Rectal smooth muscle tissue (tissue), 1 donor: ENCODE results near the gene IL9.

Experiments
- H3K27ac ChIP-seq: one replicate; pipeline ENCODE4 v1.7.0; 2013; ENCODE audit warnings: low read depth, low read length, inconsistent platforms
- H3K27me3 ChIP-seq: one replicate; pipeline ENCODE4 v1.7.0; 2013; ENCODE audit warnings: low read length; ENCODE audit not compliant: control insufficient read depth, insufficient read depth
- H3K36me3 ChIP-seq: one replicate; pipeline ENCODE4 v1.7.0; 2013; ENCODE audit warnings: low read length; ENCODE audit not compliant: control insufficient read depth, insufficient read depth
- H3K4me1 ChIP-seq: one replicate; pipeline ENCODE4 v1.7.0; 2013; ENCODE audit warnings: low read length; ENCODE audit not compliant: control insufficient read depth, insufficient read depth
- H3K4me3 ChIP-seq: one replicate; pipeline ENCODE4 v1.7.0; 2013; ENCODE audit warnings: low read length
- H3K9ac ChIP-seq: one replicate; pipeline ENCODE4 v1.7.0; 2013; ENCODE audit warnings: low read length

IL9 gene

GRCh38 chr5:135915466-135916001 lies 19.9 kb upstream of the IL9 start:
- Histone ChIP-seq H3K36me3 (no peaks in the 10 kb centered on the region), H3K27me3 (no peaks in the 10 kb centered on the region), H3K4me3 (no peak overlapping the region), H3K9ac (no peak overlapping the region), H3K4me1 (no peaks in the 10 kb centered on the region), H3K27ac (no peak overlapping the region)

GRCh38 chr5:135913713-135914626 lies 18.3 kb upstream of the IL9 start:
- Histone ChIP-seq H3K4me3 (no peak overlapping the region), H3K27me3 (no peaks in the 10 kb centered on the region), H3K9ac (no peak overlapping the region), H3K27ac (no peak overlapping the region), H3K4me1 (no peaks in the 10 kb centered on the region), H3K36me3 (no peaks in the 10 kb centered on the region)

GRCh38 chr5:135905144-135905543 lies 9.5 kb upstream of the IL9 start:
- Histone ChIP-seq H3K27me3 (no peaks in the 10 kb centered on the region), H3K36me3 (no peaks in the 10 kb centered on the region), H3K4me1 (no peaks in the 10 kb centered on the region), H3K4me3 (no peak overlapping the region), H3K27ac (no peak overlapping the region), H3K9ac (no peak overlapping the region)

GRCh38 chr5:135901633-135902032 lies 6.0 kb upstream of the IL9 start:
- no peak overlapping the region for H3K27ac ChIP-seq
- H3K4me1 ChIP-seq, result no peaks in the 10 kb centered on the region
- no peaks in the 10 kb centered on the region for H3K27me3 ChIP-seq
- H3K36me3 ChIP-seq, result no peaks in the 10 kb centered on the region
- H3K4me3 ChIP-seq, result no peak overlapping the region
- no peak overlapping the region for H3K9ac ChIP-seq

- H3K4me1 ChIP-seq, result no peaks in the 10 kb centered on the region
- no peaks in the 10 kb centered on the region for H3K27me3 ChIP-seq
- H3K4me3 ChIP-seq, result no peak overlapping the region
- no peaks in the 10 kb centered on the region for H3K36me3 ChIP-seq
- H3K27ac ChIP-seq, result no peak overlapping the region
- no peak overlapping the region for H3K9ac ChIP-seq
Observed at GRCh38 chr5:135900276-135900675, 4.6 kb upstream of the IL9 start.

GRCh38 chr5:135898651-135899050 lies 3.0 kb upstream of the IL9 start:
- Histone ChIP-seq H3K4me3 (no peak overlapping the region), H3K4me1 (no peaks in the 10 kb centered on the region), H3K9ac (no peak overlapping the region), H3K36me3 (no peaks in the 10 kb centered on the region), H3K27ac (no peak overlapping the region), H3K27me3 (no peaks in the 10 kb centered on the region)

GRCh38 chr5:135894789-135895188 lies 852 bp downstream of the IL9 start:
- H3K27ac ChIP-seq, result no peak overlapping the region
- no peaks in the 10 kb centered on the region for H3K4me1 ChIP-seq
- H3K4me3 ChIP-seq, result no peak overlapping the region
- H3K27me3 ChIP-seq, result no peaks in the 10 kb centered on the region
- H3K36me3 ChIP-seq, result no peaks in the 10 kb centered on the region
- no peak overlapping the region for H3K9ac ChIP-seq

GRCh38 chr5:135894276-135894675 lies 1.4 kb downstream of the IL9 start:
- Histone ChIP-seq H3K27me3 (no peaks in the 10 kb centered on the region), H3K36me3 (no peaks in the 10 kb centered on the region), H3K27ac (no peak overlapping the region), H3K4me3 (no peak overlapping the region), H3K4me1 (no peaks in the 10 kb centered on the region), H3K9ac (no peak overlapping the region)

- no peak overlapping the region for H3K9ac ChIP-seq
- no peaks in the 10 kb centered on the region for H3K4me1 ChIP-seq
Observed at GRCh38 chr5:135891791-135892190, 3.9 kb downstream of the IL9 start.

GRCh38 chr5:135891268-135891667 lies 4.4 kb downstream of the IL9 start:
- no peaks in the 10 kb centered on the region for H3K27me3 ChIP-seq
- no peak overlapping the region for H3K4me3 ChIP-seq
- H3K27ac ChIP-seq, result no peak overlapping the region
- H3K9ac ChIP-seq, result no peak overlapping the region
- H3K4me1 ChIP-seq, result no peaks in the 10 kb centered on the region
- no peaks in the 10 kb centered on the region for H3K36me3 ChIP-seq

More at GRCh38 chr5:135891791-135892190, 3.9 kb downstream of the IL9 start:
- Histone ChIP-seq H3K27me3 (no peaks in the 10 kb centered on the region), H3K36me3 (no peaks in the 10 kb centered on the region), H3K27ac (no peak overlapping the region), H3K4me3 (no peak overlapping the region)

- H3K9ac ChIP-seq, result no peak overlapping the region
- no peaks in the 10 kb centered on the region for H3K27me3 ChIP-seq
- H3K27ac ChIP-seq, result no peak overlapping the region
- H3K4me3 ChIP-seq, result no peak overlapping the region
- H3K4me1 ChIP-seq, result no peaks in the 10 kb centered on the region
- no peaks in the 10 kb centered on the region for H3K36me3 ChIP-seq
Observed at GRCh38 chr5:135890867-135891266, 4.8 kb downstream of the IL9 start.

- no peaks in the 10 kb centered on the region for H3K36me3 ChIP-seq
- no peak overlapping the region for H3K4me3 ChIP-seq
- H3K27ac ChIP-seq, result no peak overlapping the region
- H3K9ac ChIP-seq, result no peak overlapping the region
- H3K27me3 ChIP-seq, result no peaks in the 10 kb centered on the region
- no peaks in the 10 kb centered on the region for H3K4me1 ChIP-seq
Observed at GRCh38 chr5:135890296-135890695, 5.3 kb downstream of the IL9 start.
